Measurements from ENCODE around the gene CDH23. TPM values are rescaled to one million over a fixed set of nuclear protein-coding genes. Genes with fewer than 3 reads are reported as not detected.
A peak's percentile ranks its signal among the peaks of the same experiment; 100 is the strongest.

The CDH23 gene
- total RNA-seq, 1 experiment from 2014 or later = not detected

- BruUV-seq (replicated peaks) = no TSS peak
- Histone ChIP-seq H2AFZ (ENCODE audit: low read length) (no peak overlapping the region), H3F3A (ENCODE audit: low read length, unreplicated experiment) (no peaks in the 10 kb centered on the region), H3K27ac (ENCODE audit: low read length) (no peak overlapping the region), H3K9ac (ENCODE audit: low read length) (no peak overlapping the region), H4K20me1 (ENCODE audit: low read length) (peaks cover 4% of the 10 kb centered on the region; the same call in 1 of the 2 replicates), H3K4me3 (ENCODE audit: low read length) (no peak overlapping the region), H3K79me2 (ENCODE audit: low read length) (peaks cover 38% of the 10 kb centered on the region), H3K36me3 (ENCODE audit: low read depth, low read length) (peaks cover 41% of the 10 kb centered on the region), H3K27me3 (ENCODE audit: low read length) (no peaks in the 10 kb centered on the region), H3K4me1 (ENCODE audit: insufficient read depth, low read length) (peaks cover 13% of the 10 kb centered on the region), H3K9me3 (ENCODE audit: low read length) (no peaks in the 10 kb centered on the region), H3K9me2 (replicated peaks; ENCODE audit: low read length) (no peaks in the 10 kb centered on the region), H3K4me2 (ENCODE audit: low read length) (no peak overlapping the region)
- no peak for DNase-seq
- ChIA-PET POLR2A (ENCODE audit: unreplicated experiment) (no interaction called here), CTCF (no interaction called here)
- no peak for TF ChIP-seq CTCF (conservative IDR thresholded peaks at IDR 0.05; ENCODE audit: low read depth, low read length)
- ATAC-seq = no peak
- intact Hi-C loops (cut with micrococcal nuclease) = loop anchor here (5.0 kb wide), 1 partner anchor 67 kb away; no protein-coding TSS in a partner anchor
Observed at GRCh38 chr10:71830726-71831125, 434.0 kb downstream of the CDH23 start.

GRCh38 chr10:71831646-71832552, 435.2 kb downstream of the CDH23 start:
- no peak for TF ChIP-seq EZH2 (IDR thresholded peaks at IDR 0.05; ENCODE audit: low read length, unreplicated experiment)
- no peak for TF ChIP-seq EZH2phosphoT487 (IDR thresholded peaks at IDR 0.05; ENCODE audit: borderline replicate concordance, low read length)
- peak; percentile 25; the same call in 1 of the 2 replicates for TF ChIP-seq CTCF (conservative IDR thresholded peaks at IDR 0.05; ENCODE audit: low read depth, low read length)
- peak overlapping the region; percentile 54 for H3K27ac ChIP-seq (ENCODE audit: low read length)
- DNase-seq (peak; percentile 67), ATAC-seq (peak; percentile 100)
- H3K9ac ChIP-seq (ENCODE audit: low read length) = no peak overlapping the region
- peaks cover 35% of the 10 kb centered on the region for H3K36me3 ChIP-seq (ENCODE audit: low read depth, low read length)
- no peak overlapping the region for H3K4me3 ChIP-seq (ENCODE audit: low read length)
- H3K4me1 ChIP-seq (ENCODE audit: insufficient read depth, low read length) = peaks cover 13% of the 10 kb centered on the region
- intact Hi-C loops (cut with micrococcal nuclease) = loop anchor here (5.0 kb wide), 1 partner anchor 65 kb away; no protein-coding TSS in a partner anchor
- ChIA-PET POLR2A (ENCODE audit: unreplicated experiment) (no interaction called here), CTCF (interaction anchor here (0.6 kb wide), 1 partner anchor 65 kb away, joined by 3 read pairs; no protein-coding TSS in a partner anchor)
- H3K4me2 ChIP-seq (ENCODE audit: low read length) = 0 out of 2 replicates have a peak overlapping the region, but pooled peaks have one; percentile 37
- H3F3A ChIP-seq (ENCODE audit: low read length, unreplicated experiment) = no peaks in the 10 kb centered on the region
- BruUV-seq (replicated peaks) = no TSS peak
- H4K20me1 ChIP-seq (ENCODE audit: low read length) = peaks cover 12% of the 10 kb centered on the region
- no peak overlapping the region for H2AFZ ChIP-seq (ENCODE audit: low read length)
- no peaks in the 10 kb centered on the region for H3K9me3 ChIP-seq (ENCODE audit: low read length)
- peaks cover 50% of the 10 kb centered on the region for H3K79me2 ChIP-seq (ENCODE audit: low read length)
- no peaks in the 10 kb centered on the region for H3K9me2 ChIP-seq (replicated peaks; ENCODE audit: low read length)
- H3K27me3 ChIP-seq (ENCODE audit: low read length) = no peaks in the 10 kb centered on the region

GRCh38 chr10:71832967-71833366, 436.2 kb downstream of the CDH23 start:
- peaks cover 21% of the 10 kb centered on the region for H3K4me1 ChIP-seq (ENCODE audit: insufficient read depth, low read length)
- ATAC-seq (no peak), DNase-seq (no peak)
- H2AFZ ChIP-seq (ENCODE audit: low read length) = no peak overlapping the region
- no peak overlapping the region for H3K4me3 ChIP-seq (ENCODE audit: low read length)
- H3K9me2 ChIP-seq (replicated peaks; ENCODE audit: low read length) = no peaks in the 10 kb centered on the region
- H3K36me3 ChIP-seq (ENCODE audit: low read depth, low read length) = peaks cover 31% of the 10 kb centered on the region
- H4K20me1 ChIP-seq (ENCODE audit: low read length) = peaks cover 23% of the 10 kb centered on the region
- BruUV-seq (replicated peaks) = no TSS peak
- CTCF ChIA-PET = no interaction called here
- TF ChIP-seq EZH2phosphoT487 (IDR thresholded peaks at IDR 0.05; ENCODE audit: borderline replicate concordance, low read length) = no peak
- intact Hi-C loops (cut with micrococcal nuclease) = loop anchor here (5.0 kb wide), 1 partner anchor 64 kb away; no protein-coding TSS in a partner anchor
- no peak overlapping the region for H3K9ac ChIP-seq (ENCODE audit: low read length)
- no peaks in the 10 kb centered on the region for H3F3A ChIP-seq (ENCODE audit: low read length, unreplicated experiment)
- peaks cover 60% of the 10 kb centered on the region for H3K79me2 ChIP-seq (ENCODE audit: low read length)
- H3K4me2 ChIP-seq (ENCODE audit: low read length) = no peak overlapping the region
- POLR2A ChIA-PET (ENCODE audit: unreplicated experiment) = no interaction called here
- no peak overlapping the region for H3K27ac ChIP-seq (ENCODE audit: low read length)
- no peaks in the 10 kb centered on the region for H3K9me3 ChIP-seq (ENCODE audit: low read length)
- H3K27me3 ChIP-seq (ENCODE audit: low read length) = no peaks in the 10 kb centered on the region
